CD14-positive monocyte (primary cell): ENCODE measurements around the gene VSIG10L2. TPM values are rescaled to one million over a fixed set of nuclear protein-coding genes. Genes with fewer than 3 reads are reported as not detected.
A peak's percentile ranks its signal among the peaks of the same experiment; 100 is the strongest.

Experiments used
- DNase-seq, 3 donors: peaks; one replicate each; pipeline ENCODE4 v3.0.0-alpha.2; 2011 to 2022
- H2AFZ ChIP-seq: 2 replicates; pipeline ENCODE4 v1.6.0; 2012; ENCODE audit warnings: mild to moderate bottlenecking, low read depth, low read length, inconsistent platforms; ENCODE audit not compliant: insufficient read depth, poor library complexity, severe bottlenecking
- H3K27ac ChIP-seq, 2 donors: 1 replicate in 1 of 2; 2 replicates in 1 of 2; pipeline ENCODE4 v1.5.1; 2012 to 2013; ENCODE audit warnings: low read length in 2 of 2, control low read depth in 1 of 2, inconsistent platforms in 1 of 2, low read depth in 1 of 2, mild to moderate bottlenecking in 1 of 2
- H3K27me3 ChIP-seq, 2 donors: one replicate each; pipeline versions ENCODE4 v1.6.0 to v1.6.1; 2011 to 2013; ENCODE audit warnings: low read length in 2 of 2; ENCODE audit not compliant: control insufficient read depth in 2 of 2, insufficient read depth in 2 of 2
- H3K36me3 ChIP-seq, 2 donors: replicated peaks in 1 of 2; 1 replicate in 1 of 2; 2 replicates in 1 of 2; pipeline versions ENCODE4 v1.5.1 to v1.6.1; 2012 to 2013; ENCODE audit warnings: low read length in 2 of 2, control low read depth in 1 of 2, inconsistent platforms in 1 of 2, mild to moderate bottlenecking in 1 of 2; ENCODE audit not compliant: insufficient read depth in 2 of 2, control insufficient read depth in 1 of 2
- H3K4me1 ChIP-seq, 2 donors: 1 replicate in 1 of 2; 2 replicates in 1 of 2; pipeline versions ENCODE4 v1.5.1 to v1.6.1; 2012 to 2013; ENCODE audit warnings: low read length in 2 of 2, control low read depth in 1 of 2, inconsistent platforms in 1 of 2, mild to moderate bottlenecking in 1 of 2, moderate library complexity in 1 of 2; ENCODE audit not compliant: insufficient read depth in 2 of 2, control insufficient read depth in 1 of 2
- H3K4me2 ChIP-seq: replicated peaks from 2 replicates; pipeline ENCODE3; 2012; ENCODE audit warnings: low read length, moderate library complexity, mild to moderate bottlenecking; ENCODE audit not compliant: poor library complexity, severe bottlenecking; ENCODE audit errors: extremely low read depth
- H3K4me3 ChIP-seq, 3 experiments: fragments of 200-600 bp in 1 of 3; sonication (generic) in 1 of 3; replicated peaks in 1 of 3; 1 replicate in 2 of 3; 2 replicates in 1 of 3; pipeline ENCODE4 v1.5.1; 2011 to 2013; ENCODE audit warnings: low read length in 3 of 3, mild to moderate bottlenecking in 3 of 3, control low read depth in 2 of 3, low read depth in 2 of 3, inconsistent platforms in 1 of 3, moderate library complexity in 1 of 3
- H3K79me2 ChIP-seq: 2 replicates; pipeline ENCODE4 v1.6.0; 2012; ENCODE audit warnings: mild to moderate bottlenecking, control low read depth, inconsistent platforms, low read length, moderate library complexity; ENCODE audit not compliant: insufficient read depth
- H3K9ac ChIP-seq: 2 replicates; pipeline ENCODE4 v1.6.0; 2017; ENCODE audit warnings: low read length, mild to moderate bottlenecking; ENCODE audit not compliant: insufficient read depth, poor library complexity, severe bottlenecking
- H3K9me3 ChIP-seq, 2 donors: replicated peaks in 1 of 2; 1 replicate in 1 of 2; 2 replicates in 1 of 2; pipeline versions ENCODE4 v1.5.1 to v1.6.1; 2012 to 2013; ENCODE audit warnings: low read length in 2 of 2, control low read depth in 1 of 2; ENCODE audit not compliant: control insufficient read depth in 1 of 2, insufficient read depth in 1 of 2
- H4K20me1 ChIP-seq: 2 replicates; pipeline ENCODE4 v1.6.0; 2012; ENCODE audit warnings: mild to moderate bottlenecking, low read length, control low read depth, moderate library complexity; ENCODE audit not compliant: insufficient read depth
- H3K27ac Mint-ChIP-seq, 7 donors: one replicate each; pipeline ENCODE4 v1.8.0; 2020; ENCODE audit warnings: mild to moderate bottlenecking in 7 of 7, mixed read lengths in 7 of 7, moderate library complexity in 6 of 7, inconsistent platforms in 2 of 7
- H3K27me3 Mint-ChIP-seq, 3 donors: one replicate each; pipeline ENCODE4 v1.8.0; 2021 to 2022; ENCODE audit warnings: low read depth in 3 of 3, mild to moderate bottlenecking in 3 of 3, mixed read lengths in 3 of 3, moderate library complexity in 3 of 3, inconsistent platforms in 1 of 3
- H3K36me3 Mint-ChIP-seq, 2 donors: one replicate each; pipeline ENCODE4 v1.8.0; 2020; ENCODE audit warnings: mixed read lengths in 2 of 2, inconsistent platforms in 1 of 2, mild to moderate bottlenecking in 1 of 2
- H3K4me1 Mint-ChIP-seq: one replicate; pipeline ENCODE4 v1.8.0; 2020; ENCODE audit warnings: mild to moderate bottlenecking, mixed read lengths
- H3K4me3 Mint-ChIP-seq, 2 donors: one replicate each; pipeline ENCODE4 v1.8.0; 2020; ENCODE audit warnings: mild to moderate bottlenecking in 2 of 2, mixed read lengths in 2 of 2, moderate library complexity in 1 of 2
- H3K9me3 Mint-ChIP-seq, 7 donors: one replicate each; pipeline ENCODE4 v1.8.0; 2020 to 2022; ENCODE audit warnings: mixed read lengths in 7 of 7, mild to moderate bottlenecking in 6 of 7, moderate library complexity in 6 of 7, inconsistent platforms in 2 of 7
- CTCF ChIP-seq: fragments of 200-600 bp; IDR thresholded peaks from one replicate; pipeline ENCODE4 v1.8.0; 2022; ENCODE audit warnings: antibody characterized with exemption, mild to moderate bottlenecking
- WGBS: methylation state at CpG from one replicate; pipeline ENCODE4 v1.1.5; 2013; ENCODE audit warnings: missing lambda C conversion rate; ENCODE audit not compliant: insufficient coverage; 5-methylcytosine and 5-hydroxymethylcytosine counted together
- intact Hi-C, 2 donors: fragments of 100-400 bp; cut with micrococcal nuclease; formaldehyde crosslinking; loops; one replicate each; pipeline versions ENCODE4 v1.15.0 to v1.15.1; 2023
- polyA plus RNA-seq, 3 donors: library from polyadenylated mRNA; depleted of rRNA in 1 of 3; unstranded in 2 of 3; stranded (reverse) in 1 of 3; fragments of 300-500 nt in 2 of 3; fragments of >200 nt in 1 of 3; fragmentation: Illumina TruSeq in 2 of 3; gene quantifications; 1 replicate in 2 of 3; 2 replicates in 1 of 3; pipeline ENCODE4 v1.2.3, GENCODE V29; 2012 to 2021

Gene VSIG10L2
- polyA plus RNA-seq, 3 donors = not detected

- TF ChIP-seq CTCF = no peak
- Histone ChIP-seq H3K79me2 (no peaks in the 10 kb centered on the region), H3K27ac (no peak overlapping the region), H3K27me3 (no peaks in the 10 kb centered on the region), H2AFZ (no peak overlapping the region), H3K36me3 (no peaks in the 10 kb centered on the region), H3K9ac (no peak overlapping the region), H3K9me3 (no peaks in the 10 kb centered on the region), H3K4me2 (no peak overlapping the region), H3K4me3 (no peak overlapping the region), H3K4me1 (no peaks in the 10 kb centered on the region), H4K20me1 (no peaks in the 10 kb centered on the region)
- Mint-ChIP-seq H3K4me3 (no peak overlapping the region), H3K4me1 (no peaks in the 10 kb centered on the region), H3K9me3 (no peaks in the 10 kb centered on the region), H3K36me3 (no peaks in the 10 kb centered on the region), H3K27me3 (peaks cover 0 to 7% (median 2%) of the 10 kb centered on the region in 3 donors), H3K27ac (no peak overlapping the region)
- no peak for DNase-seq
- WGBS = 67% methylated on average over 9 of the region's 13 CpGs
- intact Hi-C loops = no loop called here
These were observed 1.4 kb upstream of the VSIG10L2 start for GRCh38 chr11:125944350-125945010.

DNA sequence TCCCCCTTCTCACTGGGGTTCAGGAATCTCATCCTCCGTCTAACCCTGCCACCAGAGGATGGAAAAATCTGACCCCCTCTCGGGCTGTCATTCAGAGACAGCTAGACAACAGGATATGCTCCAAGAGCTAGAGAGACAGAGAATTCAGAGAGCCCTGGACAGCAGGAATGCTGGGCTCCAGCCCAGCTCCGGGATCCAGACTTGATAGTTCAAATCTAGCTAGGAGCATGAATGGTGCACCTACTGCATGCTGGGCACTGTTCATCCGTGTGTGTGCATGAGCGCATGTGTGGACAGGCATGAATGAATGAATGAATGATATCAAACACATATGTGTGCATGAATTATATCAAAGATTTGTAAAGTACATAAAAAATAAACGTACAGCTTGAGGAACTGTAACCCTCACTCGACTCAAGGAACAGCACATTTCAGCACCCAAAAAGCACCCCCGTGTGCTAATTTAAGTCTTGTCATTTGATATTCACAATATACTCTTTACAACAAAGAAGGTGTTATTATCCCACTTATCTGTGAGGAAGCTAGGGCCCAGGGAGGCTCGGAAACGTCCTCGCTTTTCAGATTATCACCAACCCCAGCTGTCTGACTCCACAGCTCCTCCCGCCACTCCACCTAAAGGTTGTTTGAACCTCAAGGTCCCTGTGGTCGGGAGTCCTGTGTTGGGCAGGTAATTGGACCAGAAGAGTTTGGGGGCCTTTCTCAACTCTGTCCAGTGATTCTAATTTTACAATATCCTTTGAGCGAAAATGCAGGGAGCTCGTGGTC lies 640 bp upstream of the VSIG10L2 start:
- peaks cover 0 to 7% (median 2%) of the 10 kb centered on the region in 3 donors for H3K27me3 Mint-ChIP-seq
- H3K79me2 ChIP-seq = no peaks in the 10 kb centered on the region
- no peaks in the 10 kb centered on the region for H3K4me1 ChIP-seq
- H4K20me1 ChIP-seq = no peaks in the 10 kb centered on the region
- H3K27me3 ChIP-seq = no peaks in the 10 kb centered on the region
- no peaks in the 10 kb centered on the region for H3K9me3 ChIP-seq
- H3K4me1 Mint-ChIP-seq = no peaks in the 10 kb centered on the region
- no peak overlapping the region for H2AFZ ChIP-seq
- H3K36me3 Mint-ChIP-seq = no peaks in the 10 kb centered on the region
- no peak overlapping the region for H3K4me3 ChIP-seq
- H3K4me3 Mint-ChIP-seq = no peak overlapping the region
- H3K27ac ChIP-seq = no peak overlapping the region
- no peak overlapping the region for H3K4me2 ChIP-seq
- no peak overlapping the region for H3K9ac ChIP-seq
- intact Hi-C loops = no loop called here
- H3K36me3 ChIP-seq = no peaks in the 10 kb centered on the region
- TF ChIP-seq CTCF = no peak
- 76% methylated on average over 3 of the region's 15 CpGs for WGBS
- DNase-seq = no peak
- H3K27ac Mint-ChIP-seq = peak overlapping the region in 2 of 7 donors; percentile 33 to 45
- no peaks in the 10 kb centered on the region for H3K9me3 Mint-ChIP-seq
